IMR-90 (cell line): ENCODE results near the gene SKP2.

Source experiments
- BHLHE40 ChIP-seq: fragments of 150-350 bp; IDR thresholded peaks from 2 replicates; pipeline ENCODE4 v1.6.1; 2016; ENCODE audit warnings: mild to moderate bottlenecking, low read depth, low read length
- CTCF ChIP-seq: conservative IDR thresholded peaks from 2 replicates; pipeline ENCODE4 v1.5.1; 2012; ENCODE audit warnings: mild to moderate bottlenecking, low read depth, low read length, improper control_type of control experiment
- POLR2A ChIP-seq: IDR thresholded peaks from 2 replicates; pipeline ENCODE4 v1.6.1; 2012; ENCODE audit warnings: mild to moderate bottlenecking, low read depth, low read length

- no peak for TF ChIP-seq CTCF
- no peak for TF ChIP-seq POLR2A
- TF ChIP-seq BHLHE40 = no peak
Observed at GRCh38 chr5:36202521-36202961, 50.6 kb downstream of the SKP2 start.
